Stimulated activated CD4-positive, alpha-beta T cell treated with anti-CD3 and anti-CD28 coated beads, TNF-alpha, amount 100 ng/mL, for 1 hour (primary cell): Measurements from ENCODE around the gene RSPO4.

ENCODE experiments used
- DNase-seq, 3 donors: peaks; one replicate each; pipeline ENCODE4 v3.0.0-alpha.2; 2020; ENCODE audit warnings: low read depth in 3 of 3, low spot score in 1 of 3

RSPO4 gene

DNA sequence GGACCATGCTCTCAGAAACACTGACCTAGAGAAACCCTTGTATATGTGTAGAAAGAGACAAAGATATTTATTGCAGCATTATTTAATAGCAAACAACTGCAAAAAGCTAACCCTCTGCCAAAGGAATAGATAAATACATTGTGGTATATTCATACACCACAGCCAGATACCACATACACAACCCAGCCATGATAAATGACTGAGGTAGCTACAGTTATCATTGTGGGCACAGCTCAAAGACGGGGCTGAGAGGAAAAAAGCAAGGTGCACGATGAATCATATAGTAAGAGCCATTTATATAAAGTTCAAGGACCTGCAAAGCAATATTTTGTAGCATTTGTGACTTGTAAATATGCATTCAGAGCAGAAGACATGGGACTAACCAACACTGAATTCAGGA lies 30.8 kb downstream of the RSPO4 start:
- no peak for DNase-seq

DNA sequence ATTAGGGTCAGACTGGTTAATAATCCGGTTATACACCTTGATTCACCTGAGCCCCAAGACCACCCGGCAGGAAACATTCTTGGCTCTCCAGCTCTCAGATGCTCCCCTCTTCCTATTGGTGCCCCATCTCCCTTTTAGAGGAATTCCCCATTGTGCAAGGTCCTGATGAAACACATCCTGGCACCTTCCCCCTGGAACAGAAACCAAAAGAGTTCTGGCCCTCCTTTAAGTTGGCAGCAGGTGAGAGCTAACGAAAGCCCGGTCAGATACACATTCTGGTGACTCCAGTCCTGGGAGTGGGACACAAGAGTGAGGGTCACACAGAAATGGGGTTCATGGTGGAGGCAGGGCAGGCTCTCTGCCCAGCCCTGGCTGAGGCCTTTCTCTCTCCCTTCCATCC lies 32.2 kb downstream of the RSPO4 start:
- DNase-seq, result no peak

DNA sequence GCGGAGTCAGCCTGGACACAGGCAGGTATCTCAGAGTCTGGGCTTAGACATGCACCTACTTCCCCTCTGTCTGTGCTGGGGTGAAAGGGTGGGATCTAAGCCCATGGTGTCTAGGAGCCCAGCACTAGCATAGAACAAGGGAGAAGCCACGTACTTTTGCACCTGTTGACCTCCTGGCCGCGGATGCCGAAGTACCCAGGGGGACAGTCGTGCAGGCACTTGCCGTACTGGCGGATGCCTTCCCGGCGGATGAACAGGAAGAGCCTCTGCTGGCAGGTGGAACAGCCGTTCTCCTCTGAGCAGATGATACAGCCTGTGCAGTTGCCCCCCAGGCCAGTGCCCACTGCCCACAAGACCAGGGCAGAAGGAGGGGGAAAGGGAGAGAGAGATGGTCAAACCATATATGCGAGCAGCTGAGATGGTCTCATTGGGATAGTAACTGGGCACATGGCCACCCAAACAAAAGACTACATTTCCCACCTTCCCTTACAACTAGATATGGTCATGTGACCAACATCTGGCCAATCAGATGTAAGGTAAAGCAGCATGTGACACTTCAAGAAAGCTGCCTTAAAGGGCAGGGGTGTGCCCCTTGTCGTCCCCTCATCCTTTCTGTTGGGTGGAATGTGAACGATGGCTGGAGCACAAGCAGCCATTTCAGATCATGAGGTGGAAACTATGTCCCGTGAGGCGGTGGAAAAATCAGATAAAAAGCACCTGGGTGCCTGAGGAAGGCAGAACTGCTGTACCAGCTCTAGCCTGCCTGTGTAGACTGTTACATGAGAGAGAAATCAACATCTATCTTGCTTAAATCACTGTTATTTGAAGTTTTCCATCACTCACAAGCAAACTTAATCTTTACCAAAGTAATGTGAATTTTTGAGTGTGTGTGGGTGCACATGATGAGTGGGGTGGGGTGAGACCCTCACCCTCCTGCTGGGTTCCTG lies 34.0 kb downstream of the RSPO4 start:
- no peak for DNase-seq

DNA sequence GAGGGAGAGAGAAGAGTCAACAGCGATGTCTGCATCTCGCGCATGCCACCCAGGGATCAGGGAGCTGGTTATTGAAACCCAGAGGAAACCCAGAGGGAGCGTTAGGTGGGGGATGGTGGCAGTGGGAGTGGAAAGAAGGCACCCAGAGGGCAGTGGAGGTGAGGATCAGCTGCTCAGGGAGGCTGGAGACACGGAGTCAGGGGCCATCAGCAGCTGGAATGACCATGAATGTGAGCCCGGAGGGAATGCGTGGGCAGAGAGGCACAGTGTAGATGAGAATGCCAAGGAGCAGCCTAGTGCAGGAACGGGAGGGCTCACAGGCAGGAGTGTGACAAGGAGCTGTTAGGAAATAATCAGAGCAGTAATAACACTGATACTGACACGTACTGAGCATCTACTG lies 36.2 kb downstream of the RSPO4 start:
- DNase-seq, result no peak

DNA sequence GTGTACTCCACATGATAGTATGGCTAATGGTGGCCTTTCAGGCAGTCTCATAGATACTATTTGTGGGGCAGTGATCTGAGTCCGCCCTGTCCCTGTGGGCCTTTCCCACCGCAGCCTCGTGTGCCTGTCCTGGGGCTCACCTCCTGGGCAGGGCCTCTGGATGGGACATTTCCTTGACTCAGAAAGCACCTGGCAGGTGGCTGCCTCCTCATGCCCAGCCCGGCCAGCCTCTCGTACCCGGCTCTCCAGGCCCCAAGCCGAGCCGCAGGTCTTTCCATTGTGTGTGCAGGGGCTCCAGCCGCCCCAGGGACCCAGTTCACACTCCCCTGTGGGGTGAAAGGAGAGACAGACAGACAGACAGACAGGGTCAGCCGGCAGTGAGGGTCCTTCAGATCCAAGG lies 38.3 kb downstream of the RSPO4 start:
- no peak for DNase-seq

DNA sequence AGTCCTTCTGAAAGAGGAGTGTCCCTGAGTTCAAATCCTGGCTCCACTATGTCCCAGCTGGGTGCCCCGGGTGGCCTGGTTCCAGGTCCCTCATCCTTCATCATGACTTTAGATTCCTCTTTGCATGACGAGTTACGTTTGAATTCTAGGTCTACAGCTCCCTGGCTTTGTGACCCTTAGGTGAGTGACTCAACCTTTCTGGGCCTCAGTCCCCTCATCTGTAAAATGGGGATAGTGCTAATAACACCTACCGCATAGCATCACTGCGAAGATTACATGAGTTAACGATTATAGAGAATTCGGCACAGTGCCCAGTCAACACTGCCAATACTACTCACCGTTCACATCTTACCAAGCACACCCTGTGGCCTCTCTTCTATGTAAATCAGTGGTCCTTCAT lies 39.4 kb downstream of the RSPO4 start:
- DNase-seq, result no peak

DNA sequence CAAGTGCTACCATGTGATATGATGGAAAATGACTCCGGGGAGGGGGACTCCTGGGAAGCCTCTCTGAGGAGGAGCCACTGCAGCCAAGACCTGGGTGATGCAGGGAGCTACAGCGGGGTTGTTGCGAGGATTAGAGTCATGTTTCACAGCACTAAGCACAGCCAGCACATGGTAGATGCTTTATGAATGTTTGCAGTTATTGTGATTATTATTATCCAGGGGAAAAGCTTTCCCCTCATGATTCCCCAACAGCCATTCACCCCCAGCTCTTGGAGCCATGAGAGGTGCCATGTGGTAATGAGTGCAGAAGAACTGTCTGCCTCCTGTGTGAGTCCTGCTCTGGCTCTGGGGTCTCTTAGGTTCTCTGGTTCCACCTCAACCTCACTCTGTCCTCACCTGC lies 39.9 kb downstream of the RSPO4 start:
- DNase-seq, result no peak

DNA sequence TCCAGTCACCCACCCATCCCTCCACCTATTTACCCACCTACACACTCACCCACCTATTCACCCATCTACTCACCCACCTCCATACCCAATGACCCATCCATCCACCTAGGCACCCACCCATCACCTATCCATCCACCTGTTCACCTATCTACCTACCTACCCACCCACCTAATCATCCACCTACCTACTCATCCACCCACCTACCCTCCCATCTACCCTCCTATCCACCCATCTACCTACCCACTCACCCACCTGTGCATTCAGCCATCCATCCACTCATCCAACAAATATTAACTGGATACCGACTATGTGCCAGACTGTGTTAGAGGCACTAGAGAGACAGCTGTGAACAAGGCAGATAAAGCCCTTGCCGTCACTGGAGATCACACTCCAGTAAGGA lies 40.3 kb downstream of the RSPO4 start:
- no peak for DNase-seq

DNA sequence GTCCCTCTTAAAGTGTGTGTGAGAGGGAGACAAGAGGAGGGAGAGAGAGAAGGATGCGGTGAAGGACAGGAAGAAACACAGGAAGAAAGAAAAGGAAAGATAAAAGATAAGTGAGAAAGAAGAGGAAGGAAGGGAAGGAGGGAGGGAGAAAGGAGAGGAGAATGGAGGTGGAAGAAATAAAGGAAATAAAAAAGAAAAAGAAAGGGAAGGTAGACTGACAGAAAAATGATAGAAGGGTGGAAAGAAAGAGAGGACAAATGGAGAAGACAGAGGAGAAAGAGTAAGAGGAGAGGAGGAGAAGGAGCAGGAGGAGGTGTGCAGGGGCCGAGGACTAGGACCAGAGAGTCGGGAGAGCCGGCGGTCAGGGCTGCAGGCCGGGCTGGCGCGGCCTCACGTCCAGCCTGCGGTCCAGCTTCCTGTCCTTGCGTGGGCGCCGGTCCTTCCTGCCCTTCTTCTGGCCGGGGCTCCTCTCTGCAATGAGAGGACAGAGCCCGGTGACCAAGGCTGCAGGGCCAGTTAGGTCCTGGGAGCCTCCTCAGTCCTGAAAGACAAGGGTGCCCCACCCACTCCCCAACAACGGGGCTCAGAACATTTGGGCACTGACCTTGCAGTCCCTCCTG lies 42.0 kb downstream of the RSPO4 start:
- no peak for DNase-seq

DNA sequence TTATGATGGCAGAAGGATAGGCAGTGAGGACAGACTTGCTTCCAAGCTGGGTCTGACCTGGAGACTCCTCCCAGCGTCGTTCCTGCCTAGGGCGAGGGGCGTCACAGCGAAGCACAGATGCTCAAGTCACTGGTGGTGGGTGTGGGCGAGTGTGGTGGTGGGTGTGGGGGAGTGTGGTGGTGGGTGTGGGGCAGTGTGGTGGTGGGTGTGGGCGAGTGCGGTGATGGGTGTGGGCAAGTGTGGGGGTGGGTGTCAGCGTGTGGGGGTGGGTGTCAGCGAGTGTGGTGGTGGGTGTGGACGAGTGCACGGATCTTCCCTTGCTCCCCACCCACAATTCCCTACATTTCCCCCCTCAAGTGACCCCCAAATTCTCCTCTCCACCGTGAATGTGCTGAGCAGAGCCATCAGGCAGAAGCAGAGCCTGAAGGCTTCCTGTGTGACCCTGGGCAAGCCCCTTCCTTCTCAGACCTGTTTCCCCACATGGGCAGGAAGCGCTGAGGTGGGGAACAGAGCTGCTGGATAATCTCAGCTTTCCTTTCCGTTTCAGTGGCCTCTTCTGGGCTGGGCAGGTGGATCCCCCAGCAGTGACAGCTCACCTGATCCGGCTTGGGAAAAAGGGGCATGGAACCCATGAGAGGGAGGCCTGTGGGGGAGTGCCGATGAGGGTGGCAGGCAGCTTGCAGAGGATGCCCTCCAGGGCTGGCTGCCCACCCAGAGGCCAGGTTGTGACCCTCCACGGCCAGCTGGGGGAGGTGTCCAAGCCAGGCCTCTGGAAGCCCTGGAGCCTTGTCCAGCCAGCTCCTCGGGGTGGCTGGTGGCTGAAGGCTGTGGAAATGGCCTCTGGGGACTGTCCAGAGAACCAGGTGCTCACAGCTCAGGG lies 42.9 kb downstream of the RSPO4 start:
- DNase-seq, result no peak

DNA sequence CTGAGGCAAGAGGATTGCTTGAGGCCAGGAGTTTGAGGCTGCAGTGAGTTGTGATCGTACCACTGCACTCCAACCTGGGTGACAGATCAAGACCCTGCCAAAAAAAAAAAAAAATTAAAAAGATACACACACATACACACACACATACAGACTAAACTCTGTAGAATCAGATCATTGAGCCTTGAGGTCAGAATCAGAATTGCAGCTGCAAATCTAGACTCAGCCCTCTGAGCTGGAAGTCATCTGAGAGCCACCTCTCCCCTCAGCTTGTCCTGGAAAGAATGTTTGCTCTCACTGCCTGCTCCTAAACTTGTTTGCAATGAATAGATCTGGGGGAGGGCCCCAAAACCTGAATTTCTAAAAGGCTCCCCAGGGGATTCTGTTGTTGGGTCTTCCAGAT lies 44.6 kb downstream of the RSPO4 start:
- DNase-seq, result no peak

DNA sequence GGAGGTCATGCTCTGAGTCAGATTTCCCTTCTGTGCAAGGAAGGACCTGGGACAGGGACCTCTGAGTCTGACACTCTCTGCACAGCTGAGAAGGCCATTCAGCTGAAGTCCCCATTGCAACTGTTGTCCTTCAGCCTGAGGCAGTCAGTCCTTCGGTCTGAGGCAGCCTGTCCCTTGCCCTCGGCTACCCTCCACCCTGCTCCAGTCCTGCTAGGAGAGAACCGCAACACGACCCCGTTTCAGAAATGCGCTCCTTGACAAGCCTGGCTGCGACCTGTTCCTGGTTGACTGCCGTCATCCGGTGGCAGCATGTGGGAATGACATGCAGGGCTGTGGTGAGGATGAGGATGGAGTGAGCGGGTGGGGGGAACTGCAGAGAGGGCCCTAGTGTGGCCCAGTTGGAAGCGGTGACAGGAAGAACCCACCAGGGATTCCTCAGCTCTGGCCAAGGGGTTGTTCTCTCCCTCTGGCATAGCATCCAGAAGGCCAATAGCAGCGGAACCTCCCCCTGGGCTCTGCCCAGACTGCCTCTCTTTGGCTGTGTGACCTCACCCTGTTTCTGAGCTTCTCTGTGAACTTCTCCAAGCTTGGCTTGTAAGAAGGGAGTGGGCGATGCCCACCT lies 45.7 kb downstream of the RSPO4 start:
- peak; percentile 40 to 68 (median 60) for DNase-seq

DNA sequence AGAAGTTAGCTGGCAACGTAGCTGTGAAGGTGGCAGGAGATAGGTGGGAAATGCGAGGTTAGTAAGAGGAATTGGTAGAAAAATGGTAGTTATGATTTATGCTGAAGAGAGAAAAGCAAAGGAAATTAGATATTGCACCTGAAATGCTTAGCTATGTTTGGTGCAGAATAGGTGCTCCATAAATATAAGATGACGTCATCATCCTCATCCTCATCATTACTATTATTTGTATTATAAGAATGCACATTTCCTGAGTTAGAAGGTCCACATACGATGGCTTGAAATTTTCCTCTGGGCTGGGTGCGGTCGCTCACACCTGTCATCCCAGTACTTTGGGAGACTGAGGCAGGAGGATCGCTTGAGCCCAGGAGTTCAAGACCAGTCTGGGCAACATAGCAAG lies 46.5 kb downstream of the RSPO4 start:
- no peak for DNase-seq

DNA sequence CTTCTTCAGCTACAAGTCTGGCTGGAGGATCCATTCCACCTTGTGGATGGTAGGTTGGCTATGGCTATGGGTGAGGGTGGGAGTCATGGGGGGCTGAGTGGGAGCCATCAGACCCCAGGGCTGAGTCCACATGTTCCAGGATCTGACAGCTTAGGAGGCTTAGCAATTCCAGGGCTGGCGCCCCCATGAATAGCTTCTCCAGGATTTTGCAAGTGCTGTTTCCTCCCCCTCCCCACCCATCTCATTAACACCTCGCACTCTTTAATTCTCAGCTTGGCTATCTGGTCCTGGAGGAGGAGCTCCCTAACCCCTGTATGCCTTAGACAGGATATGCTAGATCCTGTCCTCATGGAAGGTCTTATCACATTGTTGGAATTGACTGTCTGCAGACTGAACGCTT lies 47.0 kb downstream of the RSPO4 start:
- no peak for DNase-seq

DNA sequence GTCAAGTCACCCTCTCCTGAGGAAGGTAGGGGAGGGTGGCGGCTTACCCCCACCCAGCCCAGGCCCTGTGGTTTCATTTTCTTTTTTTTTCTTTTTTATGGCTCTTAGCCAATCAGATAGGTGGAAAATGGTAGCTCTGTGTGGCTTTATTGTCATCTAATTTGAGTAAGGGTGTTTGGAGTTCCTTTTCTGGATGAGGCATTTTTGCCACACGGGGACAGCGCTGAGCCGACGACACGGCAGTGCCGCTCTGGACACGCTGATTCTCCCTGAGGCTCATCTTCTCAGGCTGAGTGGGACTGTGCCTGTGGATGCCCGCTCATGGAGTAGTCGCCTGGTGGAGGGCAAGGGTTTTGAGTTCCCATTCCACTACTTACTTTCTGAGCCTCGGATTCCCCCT lies 48.4 kb downstream of the RSPO4 start:
- DNase-seq, result no peak

DNA sequence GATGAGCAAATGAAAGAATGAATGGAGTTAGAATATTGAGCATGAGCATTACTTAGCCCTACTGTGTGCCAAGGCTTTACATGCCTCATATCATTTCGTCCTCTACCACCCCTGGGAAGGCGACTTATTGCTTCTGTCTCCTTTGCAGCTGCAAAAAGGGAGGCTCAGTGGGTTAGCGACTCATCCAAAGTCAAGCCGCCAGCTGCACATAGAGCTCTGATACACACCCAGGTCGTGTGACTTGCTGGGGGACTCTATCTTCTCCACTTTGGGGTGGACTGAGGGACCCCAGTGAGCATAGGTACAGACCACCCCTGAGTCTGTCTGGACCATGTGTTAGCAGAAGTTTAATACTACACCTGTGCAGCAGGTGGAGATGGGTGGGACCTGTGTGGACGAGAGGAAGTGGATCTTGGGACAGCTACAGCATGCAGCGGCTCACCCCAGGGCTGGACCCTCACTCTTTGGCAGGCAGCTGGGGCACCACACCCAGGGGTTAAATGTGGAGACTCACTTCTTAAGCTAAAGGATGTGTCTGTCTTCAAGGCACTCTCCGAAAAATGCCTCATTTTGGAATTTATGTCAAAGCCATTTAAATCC lies 49.8 kb downstream of the RSPO4 start:
- no peak for DNase-seq

DNA sequence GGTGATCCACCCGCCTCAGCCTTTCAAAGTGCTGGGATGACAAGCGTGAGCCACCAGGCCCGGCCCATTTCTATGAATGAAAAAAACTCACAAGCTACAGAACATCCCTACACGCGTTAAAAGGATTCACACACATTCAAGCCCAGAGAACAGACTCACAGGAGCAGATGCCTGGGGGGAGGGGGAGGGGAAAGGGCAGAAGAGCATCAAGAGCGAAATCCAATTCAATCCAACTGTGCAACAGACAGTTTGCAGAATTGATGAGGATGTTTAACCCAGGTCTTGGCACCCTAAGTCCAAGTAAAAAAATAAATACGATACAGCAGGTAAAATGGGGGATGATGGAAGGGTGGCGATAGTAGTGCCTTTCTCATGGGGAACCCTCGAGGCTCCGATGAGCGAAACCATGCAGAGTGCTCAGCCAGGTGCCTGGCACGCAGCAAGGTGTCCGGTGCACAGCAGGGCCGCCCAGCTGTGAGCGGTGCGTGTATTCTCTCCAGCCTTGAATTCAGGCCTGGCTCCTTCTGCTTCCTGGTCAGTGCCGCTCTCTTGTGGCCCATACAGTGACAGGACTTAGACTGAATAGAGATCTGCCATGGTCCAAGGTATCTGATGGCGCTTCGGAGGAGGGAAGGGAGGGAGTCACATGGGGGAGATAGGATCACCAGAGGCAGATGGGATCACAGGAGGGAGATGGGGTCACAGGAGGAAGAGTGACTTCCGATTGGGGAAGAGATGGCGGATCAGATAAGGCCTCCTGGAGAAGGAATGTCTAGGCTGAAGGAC lies 50.5 kb downstream of the RSPO4 start:
- no peak for DNase-seq

DNA sequence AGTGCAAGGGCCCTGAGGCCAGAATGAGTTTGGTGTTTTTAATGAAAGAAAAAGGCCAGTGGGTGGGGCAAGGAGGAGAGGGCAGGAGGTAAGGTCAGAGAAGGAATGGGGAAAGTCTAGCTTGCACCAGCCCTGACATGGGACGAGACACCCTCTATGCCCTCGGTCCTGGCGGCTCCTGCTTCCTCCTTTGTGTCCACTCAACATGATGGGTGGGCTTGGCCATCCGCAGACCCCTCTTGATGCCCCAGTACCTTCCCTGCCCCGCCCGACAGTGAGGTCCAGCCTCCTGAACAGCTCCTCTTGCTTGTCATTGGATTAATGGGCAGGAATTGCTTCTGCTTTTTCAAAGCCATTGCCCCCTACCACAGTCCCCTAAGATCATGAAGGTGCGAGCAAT lies 52.4 kb downstream of the RSPO4 start:
- DNase-seq, result no peak

DNA sequence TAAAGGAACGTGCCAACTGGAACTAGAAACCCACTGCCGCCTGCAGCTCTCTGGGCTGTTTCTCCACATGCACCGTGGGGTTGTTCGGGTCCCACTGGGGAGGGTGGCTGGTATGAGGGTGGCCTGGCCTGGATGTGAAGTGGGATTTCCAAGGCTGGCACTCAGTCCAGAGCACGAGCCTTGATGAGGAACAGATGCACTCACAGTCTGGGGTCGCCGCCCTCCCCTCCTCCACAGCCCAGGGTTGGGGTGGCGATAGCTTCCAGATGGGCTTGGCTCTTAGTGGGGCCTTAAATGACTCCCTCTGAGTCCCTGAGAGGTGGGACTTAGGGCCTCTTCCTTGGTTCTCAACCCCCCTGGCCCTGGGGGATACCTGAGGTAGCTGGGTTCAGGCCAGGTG lies 55.3 kb downstream of the RSPO4 start:
- DNase-seq, result no peak

DNA sequence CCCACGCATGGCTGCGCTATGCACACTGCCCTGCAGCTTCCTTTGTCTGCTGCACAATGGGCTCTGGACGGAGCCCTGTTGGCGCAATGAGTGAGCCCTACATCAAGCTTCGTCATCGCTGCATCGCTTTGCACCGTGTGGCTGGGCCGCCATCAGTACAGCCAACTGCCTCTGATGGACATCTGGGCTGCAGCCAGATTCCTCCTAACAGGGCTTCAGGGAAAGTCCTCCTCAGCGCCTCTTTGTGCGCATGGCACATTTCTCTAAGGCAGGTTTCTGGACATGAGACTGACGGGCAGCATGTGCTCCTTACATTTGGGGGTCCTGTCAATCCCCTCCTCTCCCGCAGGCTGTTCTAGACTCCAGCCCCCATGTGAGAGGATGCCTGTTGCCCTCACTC lies 56.3 kb downstream of the RSPO4 start:
- no peak for DNase-seq
